Measurements from ENCODE around the gene ECHDC3.
A peak's percentile ranks its signal among the peaks of the same experiment; 100 is the strongest.

ECHDC3 gene

DNA sequence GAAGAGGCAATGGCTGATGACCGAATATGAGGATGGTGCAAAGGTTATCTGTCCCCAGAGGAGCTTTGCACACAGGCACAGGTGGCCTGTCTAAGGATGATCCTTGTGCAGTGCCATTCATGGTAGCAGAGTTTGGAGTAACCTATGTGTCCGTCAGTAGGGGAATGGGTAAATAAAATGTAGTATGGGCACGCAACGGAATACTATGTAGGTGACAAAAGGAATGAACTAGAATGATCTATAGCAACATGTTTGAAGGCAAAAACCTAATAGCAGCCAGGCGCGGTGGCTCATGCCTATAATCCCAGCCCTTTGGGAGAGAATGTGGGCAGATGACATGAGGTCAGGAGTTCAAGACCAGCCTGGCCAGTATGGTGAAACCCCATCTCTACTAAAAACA is 41.6 kb upstream of the ECHDC3 start:
- H3K4me3 ChIP-seq (ENCODE audit: low read length): no peak overlapping the region
- TF ChIP-seq, protein P1, sequence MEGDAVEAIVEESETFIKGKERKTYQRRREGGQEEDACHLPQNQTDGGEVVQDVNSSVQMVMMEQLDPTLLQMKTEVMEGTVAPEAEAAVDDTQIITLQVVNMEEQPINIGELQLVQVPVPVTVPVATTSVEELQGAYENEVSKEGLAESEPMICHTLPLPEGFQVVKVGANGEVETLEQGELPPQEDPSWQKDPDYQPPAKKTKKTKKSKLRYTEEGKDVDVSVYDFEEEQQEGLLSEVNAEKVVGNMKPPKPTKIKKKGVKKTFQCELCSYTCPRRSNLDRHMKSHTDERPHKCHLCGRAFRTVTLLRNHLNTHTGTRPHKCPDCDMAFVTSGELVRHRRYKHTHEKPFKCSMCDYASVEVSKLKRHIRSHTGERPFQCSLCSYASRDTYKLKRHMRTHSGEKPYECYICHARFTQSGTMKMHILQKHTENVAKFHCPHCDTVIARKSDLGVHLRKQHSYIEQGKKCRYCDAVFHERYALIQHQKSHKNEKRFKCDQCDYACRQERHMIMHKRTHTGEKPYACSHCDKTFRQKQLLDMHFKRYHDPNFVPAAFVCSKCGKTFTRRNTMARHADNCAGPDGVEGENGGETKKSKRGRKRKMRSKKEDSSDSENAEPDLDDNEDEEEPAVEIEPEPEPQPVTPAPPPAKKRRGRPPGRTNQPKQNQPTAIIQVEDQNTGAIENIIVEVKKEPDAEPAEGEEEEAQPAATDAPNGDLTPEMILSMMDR (conservative IDR thresholded peaks at IDR 0.05; ENCODE audit: low read depth, low read length): no peak
- no peak for DNase-seq (ENCODE audit: low read depth)

DNA sequence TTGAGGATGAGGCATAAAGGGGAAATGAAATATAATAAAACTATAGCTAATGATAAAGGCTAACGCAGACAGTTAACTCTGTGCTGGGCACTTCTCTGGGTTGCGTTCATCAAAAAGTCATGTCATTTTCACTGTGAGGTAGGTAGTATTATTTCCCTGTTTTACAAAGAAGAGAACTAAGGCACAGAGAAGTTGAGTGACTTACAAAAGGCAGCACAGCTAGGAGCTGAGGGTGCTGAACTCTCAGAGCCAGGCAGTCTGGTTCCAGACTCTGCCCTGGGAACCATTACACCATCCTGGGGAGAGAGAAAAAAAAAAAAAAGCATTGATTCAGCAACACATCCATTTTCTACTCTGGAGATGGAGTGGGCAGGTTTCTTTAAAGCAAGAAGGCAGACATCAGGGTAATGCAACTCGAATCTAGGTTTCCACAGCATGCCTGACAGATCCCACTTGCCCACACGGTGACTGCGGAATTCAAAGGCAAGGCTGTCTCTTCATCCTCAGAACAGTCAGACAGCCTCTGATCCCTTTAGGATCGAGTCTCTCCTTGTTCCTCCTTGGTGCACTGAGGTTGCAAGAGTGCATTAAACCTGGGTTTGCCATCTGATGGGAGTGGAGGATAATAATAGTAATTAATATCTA is 40.6 kb upstream of the ECHDC3 start:
- DNase-seq (ENCODE audit: low read depth): no peak
- TF ChIP-seq, protein P1 (conservative IDR thresholded peaks at IDR 0.05; ENCODE audit: low read depth, low read length): no peak
- no peak overlapping the region for H3K4me3 ChIP-seq (ENCODE audit: low read length)

DNA sequence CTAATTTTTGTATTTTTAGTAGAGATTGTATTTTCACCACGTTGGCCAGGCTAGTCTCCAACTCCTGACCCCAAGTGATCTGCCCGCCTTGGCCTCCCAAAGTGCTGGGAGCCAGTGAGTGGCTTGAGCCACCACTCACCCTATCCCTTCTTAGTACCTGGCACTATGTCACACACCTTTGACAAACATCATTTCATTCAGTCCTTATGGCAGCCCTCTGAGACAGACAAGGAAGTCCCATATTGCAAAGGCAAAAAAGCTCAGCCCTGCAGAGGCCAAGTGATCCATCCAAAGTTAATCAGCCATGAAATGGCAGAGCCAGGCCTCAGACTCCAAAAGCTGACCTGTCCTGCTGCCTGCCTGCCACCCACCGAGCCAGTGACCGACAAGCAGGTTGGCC is 39.9 kb upstream of the ECHDC3 start:
- TF ChIP-seq, protein P1 (conservative IDR thresholded peaks at IDR 0.05; ENCODE audit: low read depth, low read length): no peak
- DNase-seq (ENCODE audit: low read depth): no peak
- no peak overlapping the region for H3K4me3 ChIP-seq (ENCODE audit: low read length)

DNA sequence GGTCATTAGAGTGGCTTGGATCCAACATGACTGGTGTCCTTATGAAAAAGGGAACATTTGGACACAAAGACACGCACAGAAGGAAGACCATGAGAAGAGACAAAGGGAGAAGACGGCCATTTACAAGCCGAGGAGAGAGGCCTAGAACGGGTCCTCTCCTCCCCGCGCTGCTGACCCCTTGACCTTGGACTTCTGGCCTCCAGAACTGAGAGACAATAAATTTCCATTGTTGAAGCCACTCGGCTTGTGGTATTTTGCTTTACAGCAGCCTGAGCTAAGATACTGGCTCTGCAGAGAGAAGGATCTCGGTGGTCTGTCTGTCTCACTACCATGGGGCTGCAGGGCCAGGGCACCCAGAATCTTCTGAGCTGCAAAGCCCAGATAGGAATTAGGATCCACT is 38.1 kb upstream of the ECHDC3 start:
- TF ChIP-seq, protein P1 (conservative IDR thresholded peaks at IDR 0.05; ENCODE audit: low read depth, low read length): no peak
- no peak for DNase-seq (ENCODE audit: low read depth)
- no peak overlapping the region for H3K4me3 ChIP-seq (ENCODE audit: low read length)

DNA sequence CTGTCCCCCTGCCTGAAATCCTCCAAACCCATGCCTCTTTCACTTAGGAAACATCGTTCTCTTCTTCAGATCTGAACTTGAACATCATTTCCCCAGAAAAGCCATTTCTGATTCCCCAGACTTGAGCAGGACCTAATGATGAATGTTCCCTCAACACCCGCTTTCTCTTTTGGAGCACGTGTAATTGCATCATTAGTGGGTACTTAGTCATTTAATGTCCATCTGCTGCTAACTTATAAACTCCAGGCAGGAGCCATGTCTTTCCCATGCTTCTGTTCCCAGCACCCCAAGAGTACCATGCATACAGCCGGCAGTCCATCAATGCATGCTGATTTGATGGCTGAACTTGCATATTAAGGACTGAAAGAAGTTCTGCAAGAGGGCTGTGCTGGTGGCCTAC is 36.5 kb upstream of the ECHDC3 start:
- no peak overlapping the region for H3K4me3 ChIP-seq (ENCODE audit: low read length)
- TF ChIP-seq, protein P1 (conservative IDR thresholded peaks at IDR 0.05; ENCODE audit: low read depth, low read length): no peak
- DNase-seq (ENCODE audit: low read depth): no peak

DNA sequence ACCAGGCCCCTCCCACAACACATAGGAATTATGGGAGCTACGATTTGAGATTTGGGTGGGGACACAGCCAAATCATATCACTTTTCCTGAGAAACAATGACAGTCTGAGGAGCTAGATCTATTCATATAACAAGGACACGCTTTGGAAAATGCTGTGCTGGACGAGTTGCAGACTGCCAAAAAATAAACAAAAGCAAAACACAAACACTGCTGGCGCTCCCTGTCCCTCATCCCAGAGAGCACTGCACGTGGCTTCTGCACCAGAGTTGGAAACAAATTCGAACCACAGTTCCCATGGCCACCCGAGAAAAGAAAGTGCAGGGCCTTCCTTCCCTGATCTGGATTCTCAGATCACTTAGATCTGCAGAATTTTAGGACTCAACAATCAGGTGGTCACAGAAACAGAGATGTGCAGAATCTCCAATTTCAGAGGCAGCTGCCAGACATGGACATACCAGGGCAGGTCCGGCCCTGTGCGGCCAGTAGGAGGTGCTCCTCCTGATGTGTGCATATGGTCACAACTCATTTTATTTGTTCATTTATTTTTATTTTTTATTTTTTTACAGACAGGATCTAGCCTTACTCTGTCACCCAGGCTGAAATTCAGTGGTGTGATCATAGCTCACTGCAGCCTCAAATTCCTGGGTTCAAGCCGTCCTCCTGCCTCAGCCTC is 35.2 kb upstream of the ECHDC3 start:
- no peak overlapping the region for H3K4me3 ChIP-seq (ENCODE audit: low read length)
- no peak for DNase-seq (ENCODE audit: low read depth)
- TF ChIP-seq, protein P1 (conservative IDR thresholded peaks at IDR 0.05; ENCODE audit: low read depth, low read length): peak; percentile 28
